ENCODE data around the gene PPP1CC.

GRCh38 chr12:110732572-110732971, 10.1 kb downstream of the PPP1CC start:
- TF ChIP-seq, protein P1, sequence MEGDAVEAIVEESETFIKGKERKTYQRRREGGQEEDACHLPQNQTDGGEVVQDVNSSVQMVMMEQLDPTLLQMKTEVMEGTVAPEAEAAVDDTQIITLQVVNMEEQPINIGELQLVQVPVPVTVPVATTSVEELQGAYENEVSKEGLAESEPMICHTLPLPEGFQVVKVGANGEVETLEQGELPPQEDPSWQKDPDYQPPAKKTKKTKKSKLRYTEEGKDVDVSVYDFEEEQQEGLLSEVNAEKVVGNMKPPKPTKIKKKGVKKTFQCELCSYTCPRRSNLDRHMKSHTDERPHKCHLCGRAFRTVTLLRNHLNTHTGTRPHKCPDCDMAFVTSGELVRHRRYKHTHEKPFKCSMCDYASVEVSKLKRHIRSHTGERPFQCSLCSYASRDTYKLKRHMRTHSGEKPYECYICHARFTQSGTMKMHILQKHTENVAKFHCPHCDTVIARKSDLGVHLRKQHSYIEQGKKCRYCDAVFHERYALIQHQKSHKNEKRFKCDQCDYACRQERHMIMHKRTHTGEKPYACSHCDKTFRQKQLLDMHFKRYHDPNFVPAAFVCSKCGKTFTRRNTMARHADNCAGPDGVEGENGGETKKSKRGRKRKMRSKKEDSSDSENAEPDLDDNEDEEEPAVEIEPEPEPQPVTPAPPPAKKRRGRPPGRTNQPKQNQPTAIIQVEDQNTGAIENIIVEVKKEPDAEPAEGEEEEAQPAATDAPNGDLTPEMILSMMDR (IDR thresholded peaks at IDR 0.05), result no peak
- no peak for TF ChIP-seq POLR2A (IDR thresholded peaks at IDR 0.05)

Data from uterus (tissue), 2 donors.